ENCODE data around the gene SLC35F4. TPM values are rescaled to one million over a fixed set of nuclear protein-coding genes. Genes with fewer than 3 reads are reported as not detected.

Gene SLC35F4
- total RNA-seq, 2 experiments from 2014 or later, result not detected

- intact Hi-C loops (cut with micrococcal nuclease), result no loop called here
- Mint-ChIP-seq H3K27me3 (peaks cover 4% of the 10 kb centered on the region), H3K36me3 (no peaks in the 10 kb centered on the region), H3K9me3 (no peaks in the 10 kb centered on the region), H3K4me1 (ENCODE audit: low read depth) (peaks cover 3% of the 10 kb centered on the region), H3K27ac (no peak overlapping the region), H3K4me3 (no peak overlapping the region)
- POLR2A ChIA-PET, result no interaction called here
- DNase-seq, result no peak
- CTCF ChIA-PET, result no interaction called here
Observed at GRCh38 chr14:57818511-57818910, 47.4 kb downstream of the SLC35F4 start.

- ChIA-PET CTCF (no interaction called here), POLR2A (no interaction called here)
- peaks cover 3% of the 10 kb centered on the region for H3K4me1 Mint-ChIP-seq (ENCODE audit: low read depth)
Observed at GRCh38 chr14:57816568-57817284, 49.2 kb downstream of the SLC35F4 start.

DNA sequence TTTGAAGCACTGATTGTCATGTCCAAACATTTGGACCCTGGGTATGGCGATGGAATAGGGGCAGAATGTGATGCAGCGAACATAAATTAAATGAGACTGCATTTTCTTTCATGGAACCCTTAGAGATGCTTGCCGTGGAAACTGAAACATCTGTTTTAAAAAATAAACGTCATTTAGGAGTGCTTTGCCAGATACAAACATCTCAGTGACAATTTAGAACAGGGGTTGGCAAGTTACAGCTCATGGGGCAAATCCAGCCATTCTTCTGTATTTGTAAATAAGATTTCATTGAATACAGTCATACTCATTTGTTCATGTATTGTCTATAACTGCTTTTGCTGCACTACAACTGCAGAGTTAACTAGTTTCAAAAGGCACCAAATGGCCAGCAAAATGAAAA, 51.2 kb downstream of the SLC35F4 start:
- intact Hi-C loops (cut with micrococcal nuclease), result no loop called here
- Mint-ChIP-seq H3K27me3 (peaks cover 2% of the 10 kb centered on the region), H3K4me3 (no peak overlapping the region), H3K4me1 (ENCODE audit: low read depth) (peaks cover 3% of the 10 kb centered on the region), H3K27ac (no peak overlapping the region), H3K9me3 (no peaks in the 10 kb centered on the region), H3K36me3 (no peaks in the 10 kb centered on the region)
- no peak for DNase-seq
- POLR2A ChIA-PET, result no interaction called here
- CTCF ChIA-PET, result no interaction called here

More at GRCh38 chr14:57816568-57817284, 49.2 kb downstream of the SLC35F4 start:
- DNase-seq, result no peak
- no peaks in the 10 kb centered on the region for H3K9me3 Mint-ChIP-seq
- no peak overlapping the region for H3K4me3 Mint-ChIP-seq
- H3K27ac Mint-ChIP-seq, result no peak overlapping the region
- H3K36me3 Mint-ChIP-seq, result no peaks in the 10 kb centered on the region
- H3K27me3 Mint-ChIP-seq, result peaks cover 2% of the 10 kb centered on the region
- intact Hi-C loops (cut with micrococcal nuclease), result no loop called here

DNA sequence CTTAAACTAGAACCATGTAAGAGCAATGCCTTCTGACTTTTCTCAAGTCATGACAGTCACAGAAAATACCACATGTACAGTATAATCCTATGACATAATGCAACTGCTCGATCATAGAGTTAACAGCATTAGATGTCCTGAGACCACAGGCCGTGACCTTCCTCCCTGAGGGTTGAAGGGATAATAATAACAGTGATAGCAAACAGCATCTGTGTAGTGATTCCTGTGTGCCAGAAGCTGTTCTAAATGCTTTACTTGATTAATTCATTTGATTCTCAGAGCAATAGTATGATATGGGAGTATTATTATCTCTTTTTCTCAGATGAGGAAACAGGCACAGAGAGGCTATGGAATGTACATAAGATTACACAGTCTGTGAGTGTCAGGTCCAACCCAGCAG, 53.2 kb downstream of the SLC35F4 start:
- POLR2A ChIA-PET, result no interaction called here
- Mint-ChIP-seq H3K27me3 (no peaks in the 10 kb centered on the region), H3K9me3 (no peaks in the 10 kb centered on the region), H3K4me1 (ENCODE audit: low read depth) (peaks cover 3% of the 10 kb centered on the region), H3K36me3 (no peaks in the 10 kb centered on the region), H3K27ac (no peak overlapping the region), H3K4me3 (no peak overlapping the region)
- CTCF ChIA-PET, result no interaction called here
- DNase-seq, result no peak
- intact Hi-C loops (cut with micrococcal nuclease), result no loop called here

- Mint-ChIP-seq H3K27me3 (no peaks in the 10 kb centered on the region), H3K36me3 (no peaks in the 10 kb centered on the region), H3K4me1 (ENCODE audit: low read depth) (peaks cover 3% of the 10 kb centered on the region), H3K9me3 (no peaks in the 10 kb centered on the region), H3K27ac (no peak overlapping the region), H3K4me3 (no peak overlapping the region)
- POLR2A ChIA-PET, result no interaction called here
- CTCF ChIA-PET, result no interaction called here
- intact Hi-C loops (cut with micrococcal nuclease), result no loop called here
- DNase-seq, result no peak
Observed at GRCh38 chr14:57811998-57812546, 53.8 kb downstream of the SLC35F4 start.

- Mint-ChIP-seq H3K4me1 (ENCODE audit: low read depth) (no peaks in the 10 kb centered on the region), H3K36me3 (no peaks in the 10 kb centered on the region), H3K27ac (no peak overlapping the region), H3K27me3 (no peaks in the 10 kb centered on the region), H3K4me3 (no peak overlapping the region), H3K9me3 (no peaks in the 10 kb centered on the region)
- intact Hi-C loops (cut with micrococcal nuclease), result no loop called here
- CTCF ChIA-PET, result no interaction called here
- DNase-seq, result no peak
- POLR2A ChIA-PET, result no interaction called here
Observed at GRCh38 chr14:57809808-57810207, 56.1 kb downstream of the SLC35F4 start.

- no peaks in the 10 kb centered on the region for H3K36me3 Mint-ChIP-seq
- intact Hi-C loops (cut with micrococcal nuclease), result no loop called here
- H3K27me3 Mint-ChIP-seq, result no peaks in the 10 kb centered on the region
- POLR2A ChIA-PET, result no interaction called here
- H3K4me3 Mint-ChIP-seq, result no peak overlapping the region
- CTCF ChIA-PET, result no interaction called here
- H3K4me1 Mint-ChIP-seq (ENCODE audit: low read depth), result no peaks in the 10 kb centered on the region
- H3K9me3 Mint-ChIP-seq, result no peaks in the 10 kb centered on the region
- no peak for DNase-seq
- no peak overlapping the region for H3K27ac Mint-ChIP-seq
Observed at GRCh38 chr14:57797160-57797559, 68.7 kb downstream of the SLC35F4 start.

DNA sequence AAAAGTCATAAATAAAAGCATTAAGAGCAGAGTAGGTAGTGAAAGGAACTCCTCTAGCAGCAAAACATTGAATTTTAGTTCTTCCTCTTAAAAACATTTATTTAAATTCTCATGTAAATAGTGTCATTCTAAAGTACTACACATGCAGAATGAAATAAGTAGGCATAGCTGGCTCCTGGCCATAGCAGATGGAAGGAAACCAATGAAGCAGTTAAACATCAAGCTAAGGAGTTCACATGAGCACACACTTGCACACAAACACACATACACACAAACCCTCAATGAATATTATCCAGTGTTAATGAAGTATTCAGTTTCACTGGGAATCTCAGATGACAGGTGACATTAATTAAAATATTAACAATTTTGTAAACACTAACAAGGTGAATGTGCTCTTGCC, 69.3 kb downstream of the SLC35F4 start:
- Mint-ChIP-seq H3K27me3 (no peaks in the 10 kb centered on the region), H3K27ac (no peak overlapping the region), H3K4me1 (ENCODE audit: low read depth) (no peaks in the 10 kb centered on the region), H3K36me3 (no peaks in the 10 kb centered on the region), H3K4me3 (no peak overlapping the region), H3K9me3 (no peaks in the 10 kb centered on the region)
- CTCF ChIA-PET, result no interaction called here
- POLR2A ChIA-PET, result no interaction called here
- DNase-seq, result no peak
- intact Hi-C loops (cut with micrococcal nuclease), result no loop called here

DNA sequence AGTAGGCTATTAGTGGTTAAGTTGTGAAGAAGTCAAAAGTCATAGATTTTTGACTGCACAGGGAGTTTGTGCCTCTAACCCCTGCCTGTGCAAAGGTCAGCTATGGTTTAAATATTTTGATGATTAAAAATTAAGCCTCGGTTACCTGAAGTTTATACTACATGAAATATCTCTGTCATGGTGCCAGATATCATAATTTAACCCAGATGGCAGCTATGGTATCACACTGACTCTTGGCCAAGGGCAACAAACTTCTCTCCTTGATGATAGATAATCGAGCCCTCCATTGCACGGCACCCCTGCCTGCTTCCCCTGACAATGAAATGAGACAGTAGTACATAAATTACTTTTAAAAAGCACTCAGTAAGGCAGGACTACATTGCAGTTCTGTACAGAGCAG, 80.8 kb downstream of the SLC35F4 start:
- DNase-seq, result no peak
- Mint-ChIP-seq H3K27me3 (peaks cover 2% of the 10 kb centered on the region), H3K4me3 (no peak overlapping the region), H3K27ac (no peak overlapping the region), H3K4me1 (ENCODE audit: low read depth) (no peaks in the 10 kb centered on the region), H3K36me3 (no peaks in the 10 kb centered on the region), H3K9me3 (peaks cover 38% of the 10 kb centered on the region)
- POLR2A ChIA-PET, result no interaction called here
- CTCF ChIA-PET, result no interaction called here
- intact Hi-C loops (cut with micrococcal nuclease), result no loop called here

- H3K4me1 Mint-ChIP-seq (ENCODE audit: low read depth), result no peaks in the 10 kb centered on the region
- peaks cover 7% of the 10 kb centered on the region for H3K9me3 Mint-ChIP-seq
- H3K4me3 Mint-ChIP-seq, result no peak overlapping the region
- intact Hi-C loops (cut with micrococcal nuclease), result no loop called here
- no peak for DNase-seq
- no peaks in the 10 kb centered on the region for H3K27me3 Mint-ChIP-seq
- no peaks in the 10 kb centered on the region for H3K36me3 Mint-ChIP-seq
- CTCF ChIA-PET, result no interaction called here
- no peak overlapping the region for H3K27ac Mint-ChIP-seq
- POLR2A ChIA-PET, result no interaction called here
Observed at GRCh38 chr14:57771801-57772200, 94.1 kb downstream of the SLC35F4 start.

GRCh38 chr14:57769863-57770523, 95.9 kb downstream of the SLC35F4 start:
- no peak overlapping the region for H3K27ac Mint-ChIP-seq
- no peaks in the 10 kb centered on the region for H3K9me3 Mint-ChIP-seq
- DNase-seq, result no peak
- H3K4me3 Mint-ChIP-seq, result no peak overlapping the region
- no peaks in the 10 kb centered on the region for H3K36me3 Mint-ChIP-seq
- ChIA-PET POLR2A (no interaction called here), CTCF (no interaction called here)
- no peaks in the 10 kb centered on the region for H3K27me3 Mint-ChIP-seq
- H3K4me1 Mint-ChIP-seq (ENCODE audit: low read depth), result no peaks in the 10 kb centered on the region
- intact Hi-C loops (cut with micrococcal nuclease), result no loop called here

GRCh38 chr14:57761800-57762199, 104.1 kb downstream of the SLC35F4 start:
- CTCF ChIA-PET, result no interaction called here

DNA sequence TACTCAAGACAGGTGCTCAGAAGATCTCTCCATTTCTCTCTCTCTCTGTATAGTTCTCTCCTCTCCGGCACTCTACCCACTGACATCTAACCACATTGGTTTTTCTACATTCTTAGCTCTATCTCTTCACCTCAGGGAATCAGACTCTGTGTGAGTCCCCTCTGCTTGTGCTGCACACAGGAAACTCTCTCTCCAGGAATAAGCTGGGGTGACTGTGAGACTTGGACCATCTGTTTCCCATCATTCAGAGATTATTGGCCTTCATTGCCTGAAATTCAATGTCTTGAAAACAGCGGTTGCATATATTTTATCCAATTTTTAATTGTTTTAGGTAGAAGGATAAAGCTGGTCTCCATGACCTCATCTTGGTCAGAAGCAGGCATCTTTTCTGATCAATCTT, 105.0 kb downstream of the SLC35F4 start:
- no peaks in the 10 kb centered on the region for H3K27me3 Mint-ChIP-seq
- no peak overlapping the region for H3K27ac Mint-ChIP-seq
- H3K4me3 Mint-ChIP-seq, result no peak overlapping the region
- H3K36me3 Mint-ChIP-seq, result no peaks in the 10 kb centered on the region
- H3K9me3 Mint-ChIP-seq, result no peaks in the 10 kb centered on the region
- CTCF ChIA-PET, result no interaction called here
- intact Hi-C loops (cut with micrococcal nuclease), result no loop called here
- POLR2A ChIA-PET, result no interaction called here
- no peak for DNase-seq
- H3K4me1 Mint-ChIP-seq (ENCODE audit: low read depth), result no peaks in the 10 kb centered on the region

More at GRCh38 chr14:57761800-57762199, 104.1 kb downstream of the SLC35F4 start:
- H3K4me3 Mint-ChIP-seq, result no peak overlapping the region
- no peaks in the 10 kb centered on the region for H3K27me3 Mint-ChIP-seq
- no peaks in the 10 kb centered on the region for H3K4me1 Mint-ChIP-seq (ENCODE audit: low read depth)
- H3K36me3 Mint-ChIP-seq, result no peaks in the 10 kb centered on the region
- POLR2A ChIA-PET, result no interaction called here
- DNase-seq, result no peak
- no peaks in the 10 kb centered on the region for H3K9me3 Mint-ChIP-seq
- intact Hi-C loops (cut with micrococcal nuclease), result no loop called here
- no peak overlapping the region for H3K27ac Mint-ChIP-seq

All from activated CD4-positive, alpha-beta memory T cell treated with anti-CD3 and anti-CD28 coated beads for 36 hours (primary cell).